PC-3 (cell line): Measurements from ENCODE around the gene NHLRC2.

ENCODE experiments used
- EZH2 ChIP-seq: fragments of 300-600 bp; sonication (generic); IDR thresholded peaks from one replicate; pipeline ENCODE4 v1.6.1; 2017; ENCODE audit warnings: antibody characterized with exemption, mild to moderate bottlenecking, low read length; ENCODE audit not compliant: unreplicated experiment
- EZH2phosphoT487 ChIP-seq: fragments of 300-600 bp; sonication (generic); IDR thresholded peaks from 2 replicates; pipeline ENCODE4 v1.6.1; 2018; ENCODE audit warnings: mild to moderate bottlenecking, antibody characterized with exemption, low read length, borderline replicate concordance
- TF ChIP-seq, protein P1 (sequence below): fragments of 300-600 bp; sonication (generic); conservative IDR thresholded peaks from 2 replicates; pipeline ENCODE4 v1.5.1; 2017; ENCODE audit warnings: antibody characterized with exemption, low read depth, mild to moderate bottlenecking, low read length

DNA sequence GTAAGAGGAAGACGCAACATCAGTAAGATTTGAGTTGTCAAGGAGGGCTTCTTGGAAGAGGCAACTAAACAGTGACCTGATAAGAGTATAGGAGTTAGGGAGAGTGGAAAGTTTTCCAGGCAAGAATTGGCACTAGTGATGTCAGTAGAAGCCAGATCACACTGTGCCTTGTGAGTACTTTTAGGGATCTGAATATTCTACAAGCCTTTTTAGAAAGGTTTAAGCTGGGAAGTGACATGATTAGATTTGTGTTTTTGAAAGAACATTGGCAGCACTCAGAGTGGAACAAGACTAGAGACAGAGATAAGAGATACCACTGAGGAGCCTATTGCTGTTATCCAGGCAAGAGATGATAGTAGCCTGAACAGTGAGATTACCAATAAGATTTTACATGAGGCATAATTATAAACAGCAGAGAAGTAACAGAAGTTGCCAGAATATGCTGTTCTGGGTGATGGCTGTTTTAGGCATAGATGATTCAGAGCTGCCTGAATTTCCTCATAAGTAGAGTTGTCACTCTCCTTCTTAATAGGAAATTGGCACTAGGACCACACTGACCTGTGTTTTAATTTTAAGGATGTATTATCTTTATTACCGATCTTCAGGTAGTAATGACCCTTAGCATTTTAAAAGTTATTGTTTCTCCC lies 45.6 kb downstream of the NHLRC2 start:
- TF ChIP-seq, protein P1, sequence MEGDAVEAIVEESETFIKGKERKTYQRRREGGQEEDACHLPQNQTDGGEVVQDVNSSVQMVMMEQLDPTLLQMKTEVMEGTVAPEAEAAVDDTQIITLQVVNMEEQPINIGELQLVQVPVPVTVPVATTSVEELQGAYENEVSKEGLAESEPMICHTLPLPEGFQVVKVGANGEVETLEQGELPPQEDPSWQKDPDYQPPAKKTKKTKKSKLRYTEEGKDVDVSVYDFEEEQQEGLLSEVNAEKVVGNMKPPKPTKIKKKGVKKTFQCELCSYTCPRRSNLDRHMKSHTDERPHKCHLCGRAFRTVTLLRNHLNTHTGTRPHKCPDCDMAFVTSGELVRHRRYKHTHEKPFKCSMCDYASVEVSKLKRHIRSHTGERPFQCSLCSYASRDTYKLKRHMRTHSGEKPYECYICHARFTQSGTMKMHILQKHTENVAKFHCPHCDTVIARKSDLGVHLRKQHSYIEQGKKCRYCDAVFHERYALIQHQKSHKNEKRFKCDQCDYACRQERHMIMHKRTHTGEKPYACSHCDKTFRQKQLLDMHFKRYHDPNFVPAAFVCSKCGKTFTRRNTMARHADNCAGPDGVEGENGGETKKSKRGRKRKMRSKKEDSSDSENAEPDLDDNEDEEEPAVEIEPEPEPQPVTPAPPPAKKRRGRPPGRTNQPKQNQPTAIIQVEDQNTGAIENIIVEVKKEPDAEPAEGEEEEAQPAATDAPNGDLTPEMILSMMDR = no peak
- TF ChIP-seq EZH2phosphoT487 (no peak), EZH2 (no peak)
